ENCODE measurements around the gene KLC4.

DNA sequence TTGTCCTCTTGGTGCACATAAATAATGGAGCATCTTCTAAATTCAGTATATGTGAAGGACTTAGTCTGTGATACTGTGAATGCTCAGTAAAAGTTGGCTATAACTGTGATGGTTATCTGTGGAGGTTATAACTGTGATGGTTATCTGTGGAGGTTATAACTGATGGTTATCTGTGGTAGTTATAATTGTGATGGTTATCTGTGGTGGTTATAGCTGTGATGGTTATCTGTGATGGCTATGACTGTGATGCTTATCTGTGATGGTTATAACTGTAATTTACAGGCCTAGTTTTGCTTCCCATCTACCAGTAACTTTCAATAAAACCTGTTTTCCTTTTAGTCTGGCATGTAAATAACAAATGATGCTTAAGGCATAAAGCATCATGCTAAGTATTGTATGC, 33.2 kb downstream of the KLC4 start:
- TF ChIP-seq YY1 (IDR thresholded peaks at IDR 0.05; ENCODE audit: insufficient read depth, insufficient read length) = no peak
- no peak for TF ChIP-seq ZNF274 (IDR thresholded peaks at IDR 0.05; ENCODE audit: low read depth, low read length)
